GM21447 (cell line): ENCODE results near the gene MCM8.

Experiments
- ATAC-seq: cut with Tn5 transposase; IDR thresholded peaks from one replicate; pipeline ENCODE4 v1.9.1; 2021; ENCODE audit not compliant: unreplicated experiment

The MCM8 gene

GRCh38 chr20:5945963-5946362 is 4.5 kb upstream of the MCM8 start:
- ATAC-seq, result no peak

- no peak for ATAC-seq
These were observed 3.2 kb upstream of the MCM8 start for GRCh38 chr20:5947276-5947675.

DNA sequence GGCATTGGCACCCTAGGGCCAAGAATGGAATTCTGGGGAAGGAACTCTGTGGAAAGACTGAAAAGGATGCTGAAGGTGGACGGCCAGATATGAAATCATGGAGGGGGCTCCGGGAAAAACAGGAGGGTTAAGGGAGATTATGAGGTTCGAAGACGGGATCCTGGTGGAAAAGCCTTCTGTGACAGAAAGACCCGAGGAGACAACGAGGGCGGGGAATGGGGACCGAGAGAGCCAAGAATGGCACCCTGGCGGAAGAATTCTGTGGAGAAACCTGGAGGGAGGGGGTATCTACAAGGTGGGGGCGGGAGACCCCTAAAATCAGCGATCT is 545 bp upstream of the MCM8 start:
- ATAC-seq, result peak; percentile 3

DNA sequence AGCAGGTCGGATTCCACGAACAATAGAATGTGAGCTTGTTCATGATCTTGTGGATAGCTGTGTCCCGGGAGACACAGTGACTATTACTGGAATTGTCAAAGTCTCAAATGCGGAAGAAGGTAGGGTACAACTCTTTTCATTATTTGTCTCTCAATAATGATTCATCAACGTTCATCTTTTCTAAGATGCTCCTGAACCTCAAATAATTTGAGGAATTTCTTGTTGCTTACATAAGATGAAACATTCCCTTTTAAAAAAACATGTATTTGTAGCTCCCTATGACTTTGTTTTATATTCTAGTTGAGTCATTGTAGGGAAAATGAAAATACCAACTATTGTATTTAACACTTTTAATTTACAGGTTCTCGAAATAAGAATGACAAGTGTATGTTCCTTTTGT is 17.0 kb downstream of the MCM8 start:
- ATAC-seq, result no peak

DNA sequence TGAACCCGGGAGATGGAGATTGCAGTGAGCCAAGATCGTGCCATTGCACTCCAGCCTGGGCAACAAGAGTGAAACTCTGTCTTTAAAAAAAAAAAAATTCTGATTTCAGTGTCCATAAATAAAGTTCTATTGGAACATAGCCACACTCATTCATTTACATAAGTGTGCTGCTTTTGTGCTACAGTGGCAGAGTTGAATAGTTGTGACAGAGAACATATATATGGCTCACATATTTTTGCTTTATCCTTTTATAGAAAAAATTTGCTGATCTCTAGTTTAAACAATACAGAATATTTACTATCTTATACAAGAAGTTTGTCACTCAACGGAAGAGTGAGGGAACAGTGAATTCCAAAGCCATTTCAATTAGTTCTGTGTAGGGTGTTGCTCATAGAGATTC is 18.0 kb downstream of the MCM8 start:
- ATAC-seq, result no peak

GRCh38 chr20:5969348-5969935 is 19.0 kb downstream of the MCM8 start:
- ATAC-seq, result no peak

DNA sequence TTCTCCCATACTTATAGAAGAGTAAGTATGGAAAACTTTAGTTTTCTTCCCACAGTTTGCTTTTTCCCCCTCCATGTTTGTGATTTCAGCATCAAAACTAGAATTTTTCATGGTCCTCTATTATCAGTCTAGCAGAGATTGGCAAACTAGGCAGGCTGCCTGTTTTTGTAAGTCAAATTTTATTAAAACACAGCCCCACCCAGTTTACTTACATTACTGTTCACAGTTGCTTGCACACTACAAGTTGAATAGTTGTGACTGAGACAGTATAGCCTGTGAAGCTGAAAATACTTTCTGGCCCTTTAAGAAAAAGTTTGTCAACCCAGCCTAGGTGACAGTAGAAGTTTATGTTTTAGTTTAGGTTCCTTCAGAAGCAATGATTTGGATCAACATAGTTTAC is 19.5 kb downstream of the MCM8 start:
- ATAC-seq, result no peak

DNA sequence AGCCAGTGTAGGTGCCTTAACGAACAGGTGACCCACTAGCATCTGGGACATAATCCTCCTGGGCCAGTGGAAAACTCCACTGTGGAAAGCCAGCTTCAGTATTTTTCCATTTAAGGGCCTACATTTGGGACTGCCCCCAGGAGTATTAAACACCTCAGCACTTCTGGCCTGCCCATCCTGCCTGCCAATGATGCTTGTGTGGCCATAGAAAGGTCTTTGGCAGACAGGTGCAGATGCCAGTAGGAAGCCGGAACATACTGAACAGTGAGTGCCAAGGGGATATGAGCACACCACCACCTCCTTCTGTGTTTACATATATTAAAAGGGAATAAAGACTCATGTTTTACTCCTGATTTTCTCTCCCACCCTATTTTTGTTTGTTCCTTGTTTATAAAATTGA is 19.9 kb downstream of the MCM8 start:
- ATAC-seq, result no peak

GRCh38 chr20:5971203-5971602 is 20.8 kb downstream of the MCM8 start:
- no peak for ATAC-seq

DNA sequence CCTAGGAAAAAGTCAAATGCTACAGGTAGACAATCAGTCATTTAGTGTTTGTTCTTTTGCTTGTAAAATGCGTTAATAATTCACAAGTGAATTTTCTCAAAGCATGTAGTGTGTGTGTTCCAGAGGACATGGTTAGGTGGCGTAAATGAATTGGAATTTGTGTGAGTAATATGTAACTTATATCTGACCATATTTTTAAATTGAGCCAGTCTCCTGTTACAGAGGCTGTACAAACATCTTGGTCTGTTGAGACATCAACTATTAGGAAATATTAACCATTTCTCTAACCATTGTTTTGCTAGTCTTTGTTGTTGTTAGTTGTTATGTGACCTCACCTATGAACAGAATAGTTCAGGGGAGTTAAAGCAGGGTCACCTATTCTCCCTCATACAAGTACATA is 22.7 kb downstream of the MCM8 start:
- ATAC-seq, result no peak

GRCh38 chr20:5973971-5974370 is 23.5 kb downstream of the MCM8 start:
- no peak for ATAC-seq

DNA sequence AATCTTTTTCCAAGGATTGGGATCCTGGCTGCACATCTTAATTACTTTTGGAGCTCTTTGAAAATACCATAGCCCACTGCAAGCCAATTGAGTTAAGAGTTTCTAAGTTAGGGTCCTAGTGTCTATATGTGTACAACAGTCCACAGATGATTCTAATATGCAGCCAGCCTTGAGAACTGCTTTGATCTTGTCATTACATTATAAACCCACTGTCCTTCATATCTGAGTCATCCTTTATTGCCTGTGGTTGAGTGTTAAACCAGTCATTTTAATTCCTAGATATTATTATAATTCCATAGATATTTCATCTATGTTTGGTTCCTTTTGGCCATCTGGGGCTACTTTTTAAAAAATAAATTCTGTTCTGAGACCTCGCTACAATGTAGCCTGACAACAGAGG is 24.1 kb downstream of the MCM8 start:
- no peak for ATAC-seq

DNA sequence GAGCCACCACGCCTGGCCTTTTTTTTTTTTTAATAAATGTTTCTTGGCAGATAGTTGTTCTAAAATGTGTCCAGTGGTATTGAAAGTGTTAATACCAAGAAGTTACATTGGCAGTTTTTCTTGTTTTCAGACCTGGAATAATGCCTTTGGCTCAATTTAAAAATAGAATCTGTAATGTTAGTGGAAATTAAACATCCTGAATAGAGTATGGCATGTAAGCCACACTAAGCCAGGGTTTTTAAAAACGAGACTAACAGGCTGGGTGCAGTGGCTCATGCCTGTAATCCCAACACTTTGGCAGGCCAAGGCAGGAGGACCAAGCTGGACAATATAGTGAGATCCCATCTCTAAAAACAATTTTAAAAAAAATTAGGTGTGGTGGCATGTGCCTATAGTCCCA is 25.3 kb downstream of the MCM8 start:
- no peak for ATAC-seq

- no peak for ATAC-seq
These were observed 26.8 kb downstream of the MCM8 start for GRCh38 chr20:5977223-5977622.

GRCh38 chr20:5977975-5978374 is 27.5 kb downstream of the MCM8 start:
- ATAC-seq, result no peak

- no peak for ATAC-seq
These were observed 29.3 kb downstream of the MCM8 start for GRCh38 chr20:5979801-5980200.

DNA sequence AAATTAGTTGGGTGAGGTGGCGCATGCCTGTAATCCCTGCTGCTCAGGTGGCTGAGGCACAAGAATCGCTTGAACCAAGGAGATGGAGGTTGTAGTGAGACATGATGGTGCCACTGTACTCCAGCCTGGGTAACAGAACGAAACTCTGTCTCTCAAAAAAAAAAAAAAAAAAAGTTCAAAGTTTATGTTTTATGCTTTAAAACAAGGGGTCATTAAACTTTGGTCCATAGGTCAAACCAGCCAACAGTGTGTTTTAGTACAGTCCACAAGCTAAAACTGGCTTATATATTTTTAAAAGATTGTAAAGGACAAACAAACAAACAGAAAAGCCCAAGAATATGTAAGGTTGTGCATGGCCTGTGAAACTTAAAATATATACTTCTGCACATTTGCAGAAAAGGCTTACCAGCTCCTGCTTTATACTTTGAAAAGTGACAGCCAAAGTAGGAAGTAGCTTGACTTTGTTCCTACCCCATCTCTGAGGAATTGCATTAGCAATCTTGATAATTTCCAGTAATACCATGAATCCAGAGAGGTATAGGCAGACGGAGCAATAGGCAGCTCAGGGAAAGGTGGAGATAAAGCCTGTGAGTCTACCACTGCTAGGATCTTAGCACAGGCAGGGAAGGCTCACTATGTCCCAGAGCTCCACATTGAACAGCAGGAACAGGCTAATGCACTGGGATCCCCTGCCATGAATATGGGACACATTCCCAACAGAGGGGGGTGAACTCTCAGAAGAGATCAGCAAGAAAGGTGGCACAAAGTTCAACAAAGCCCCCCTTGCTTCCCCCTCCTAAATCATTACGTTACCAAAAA is 30.5 kb downstream of the MCM8 start:
- ATAC-seq, result no peak

DNA sequence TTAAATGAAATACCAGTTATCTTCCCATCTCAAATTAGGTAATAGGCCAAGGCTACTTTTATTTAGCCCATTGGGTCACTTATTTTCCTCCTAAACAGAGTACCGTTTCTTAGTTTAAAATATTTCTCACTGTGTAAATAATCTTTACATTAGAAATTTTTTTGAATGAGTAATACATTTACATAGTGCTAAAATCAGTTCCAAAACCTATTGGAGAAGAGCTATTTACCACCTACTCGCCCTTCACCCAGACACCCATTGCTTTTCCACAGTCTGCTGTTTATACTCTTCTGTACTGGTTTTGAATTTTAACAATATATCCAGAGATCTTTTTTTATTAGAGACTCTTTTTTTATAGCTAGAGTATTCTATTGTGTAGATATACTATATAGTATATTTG is 36.9 kb downstream of the MCM8 start:
- no peak for ATAC-seq

- ATAC-seq, result no peak
These were observed 39.1 kb downstream of the MCM8 start for GRCh38 chr20:5989539-5989938.

GRCh38 chr20:5990946-5991345 is 40.5 kb downstream of the MCM8 start:
- no peak for ATAC-seq

DNA sequence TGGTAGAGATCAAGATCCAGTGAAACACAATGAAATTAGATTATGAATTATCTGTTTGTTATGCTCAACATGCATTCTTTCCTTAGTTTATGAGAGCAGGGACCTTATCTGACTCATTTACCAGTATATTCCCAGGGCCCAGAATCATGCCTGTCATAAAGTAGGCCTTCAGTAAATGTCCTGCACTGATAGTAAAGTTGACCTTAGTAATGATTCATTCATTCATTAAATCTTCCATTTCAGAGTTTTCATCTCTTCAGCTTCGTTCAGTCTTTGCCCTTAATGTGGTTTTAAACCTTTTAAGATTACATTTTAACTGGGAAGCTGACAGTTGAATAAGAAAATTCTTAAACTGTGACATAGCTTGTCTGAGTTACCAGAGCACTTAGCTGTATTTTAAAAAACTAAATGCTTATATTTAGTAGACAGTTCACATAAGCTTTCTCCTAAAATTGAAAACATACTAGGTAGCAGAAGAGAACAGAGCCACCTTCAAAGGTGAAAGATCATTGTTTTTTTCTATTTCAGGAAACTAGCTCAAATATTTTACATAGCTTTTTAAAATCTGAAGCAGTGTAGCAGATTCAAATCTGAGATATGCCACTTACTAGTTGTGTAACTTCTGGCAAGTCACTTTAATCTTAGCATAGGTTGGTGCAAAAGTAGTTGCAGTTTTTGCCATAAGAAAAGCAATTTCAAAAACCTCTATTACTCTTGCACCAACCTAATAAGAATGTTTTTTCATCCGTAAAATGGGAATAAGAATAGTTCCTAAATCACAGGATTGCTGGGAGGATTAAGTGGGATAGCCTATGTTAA is 41.4 kb downstream of the MCM8 start:
- ATAC-seq, result no peak

DNA sequence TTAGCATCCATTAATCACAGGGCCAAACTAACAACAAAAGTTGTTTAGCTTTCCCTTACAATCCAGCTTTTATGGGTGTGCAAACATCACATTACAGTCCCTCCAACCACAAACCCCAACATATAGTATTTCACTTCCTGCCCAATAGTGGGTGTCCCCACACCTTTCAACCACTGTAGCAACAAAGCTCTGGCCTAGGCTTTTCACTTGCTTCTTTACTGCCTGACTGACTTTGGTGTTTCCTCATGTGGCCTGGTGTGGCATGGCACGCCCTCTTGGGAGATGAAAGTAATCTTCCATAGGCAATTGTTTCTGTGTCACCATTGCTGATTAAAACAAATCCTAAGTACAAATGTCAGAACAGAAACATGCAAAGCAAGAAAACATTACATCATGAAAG is 46.3 kb downstream of the MCM8 start:
- peak; percentile 99 for ATAC-seq
